ENCODE measurements around the gene MED25. TPM values are rescaled to one million over a fixed set of nuclear protein-coding genes. Genes with fewer than 3 reads are reported as not detected.

The MED25 gene
- polyA plus RNA-seq, 3 donors, result 13.9 to 52.9 (median 18.5) TPM

- Histone ChIP-seq H3K4me1 (ENCODE audit: control insufficient read depth in 1 of 2, insufficient read depth in 2 of 2, low read length in 2 of 2) (no peaks in the 10 kb centered on the region), H3K36me3 (replicated peaks in 1 of 2; ENCODE audit: control insufficient read depth in 1 of 2, insufficient read depth in 2 of 2, low read length in 2 of 2) (peaks cover 91 to 100% of the 10 kb centered on the region in 2 donors), H3K79me2 (ENCODE audit: insufficient read depth, low read length) (no peaks in the 10 kb centered on the region), H2AFZ (ENCODE audit: insufficient read depth, low read depth, low read length, poor library complexity, severe bottlenecking) (no peak overlapping the region), H3K27me3 (ENCODE audit: control insufficient read depth in 2 of 2, insufficient read depth in 2 of 2, low read length in 2 of 2) (no peaks in the 10 kb centered on the region), H4K20me1 (ENCODE audit: insufficient read depth, low read length) (peaks cover 79% of the 10 kb centered on the region), H3K9ac (ENCODE audit: insufficient read depth, low read length, poor library complexity, severe bottlenecking) (no peak overlapping the region), H3K4me2 (replicated peaks; ENCODE audit: extremely low read depth, low read length, poor library complexity, severe bottlenecking) (no peak overlapping the region), H3K9me3 (replicated peaks in 1 of 2; ENCODE audit: control insufficient read depth in 1 of 2, insufficient read depth in 1 of 2, low read length in 2 of 2) (no peaks in the 10 kb centered on the region), H3K4me3 (replicated peaks in 1 of 3; ENCODE audit: low read depth in 2 of 3, low read length in 3 of 3) (no peak overlapping the region), H3K27ac (ENCODE audit: low read depth in 1 of 2, low read length in 2 of 2) (no peak overlapping the region)
- Mint-ChIP-seq H3K9me3 (no peaks in the 10 kb centered on the region), H3K27me3 (ENCODE audit: low read depth in 3 of 3) (peaks cover 0 to 2% (median 0%) of the 10 kb centered on the region in 3 donors), H3K27ac (no peak overlapping the region), H3K4me1 (no peaks in the 10 kb centered on the region), H3K4me3 (no peak overlapping the region), H3K36me3 (peaks cover 88 to 95% of the 10 kb centered on the region in 2 donors)
- WGBS (ENCODE audit: insufficient coverage), result 100% methylated on average over 6 of the region's 11 CpGs
- DNase-seq, result no peak
- no peak for TF ChIP-seq CTCF (IDR thresholded peaks at IDR 0.05)
- intact Hi-C loops (cut with micrococcal nuclease), result no loop called here
These were observed 19.5 kb upstream of the MED25 start for GRCh38 chr19:49798574-49798973.

GRCh38 chr19:49799271-49799797, 18.8 kb upstream of the MED25 start:
- Histone ChIP-seq H3K9ac (ENCODE audit: insufficient read depth, low read length, poor library complexity, severe bottlenecking) (no peak overlapping the region), H3K4me1 (ENCODE audit: control insufficient read depth in 1 of 2, insufficient read depth in 2 of 2, low read length in 2 of 2) (no peaks in the 10 kb centered on the region), H3K27ac (ENCODE audit: low read depth in 1 of 2, low read length in 2 of 2) (no peak overlapping the region), H3K4me3 (replicated peaks in 1 of 3; ENCODE audit: low read depth in 2 of 3, low read length in 3 of 3) (no peak overlapping the region), H3K27me3 (ENCODE audit: control insufficient read depth in 2 of 2, insufficient read depth in 2 of 2, low read length in 2 of 2) (no peaks in the 10 kb centered on the region), H4K20me1 (ENCODE audit: insufficient read depth, low read length) (peaks cover 78% of the 10 kb centered on the region), H3K9me3 (replicated peaks in 1 of 2; ENCODE audit: control insufficient read depth in 1 of 2, insufficient read depth in 1 of 2, low read length in 2 of 2) (no peaks in the 10 kb centered on the region), H3K79me2 (ENCODE audit: insufficient read depth, low read length) (no peaks in the 10 kb centered on the region), H3K4me2 (replicated peaks; ENCODE audit: extremely low read depth, low read length, poor library complexity, severe bottlenecking) (no peak overlapping the region), H3K36me3 (replicated peaks in 1 of 2; ENCODE audit: control insufficient read depth in 1 of 2, insufficient read depth in 2 of 2, low read length in 2 of 2) (peaks cover 91 to 100% of the 10 kb centered on the region in 2 donors), H2AFZ (ENCODE audit: insufficient read depth, low read depth, low read length, poor library complexity, severe bottlenecking) (no peak overlapping the region)
- Mint-ChIP-seq H3K36me3 (peaks cover 91 to 96% of the 10 kb centered on the region in 2 donors), H3K4me1 (no peaks in the 10 kb centered on the region), H3K27ac (peak overlapping the region in 2 of 7 donors; percentile 14 to 38), H3K4me3 (no peak overlapping the region), H3K27me3 (ENCODE audit: low read depth in 3 of 3) (peaks cover 0 to 2% (median 0%) of the 10 kb centered on the region in 3 donors), H3K9me3 (no peaks in the 10 kb centered on the region)
- WGBS (ENCODE audit: insufficient coverage), result 96% methylated on average over 28 of the region's 28 CpGs
- no peak for DNase-seq
- no peak for TF ChIP-seq CTCF (IDR thresholded peaks at IDR 0.05)
- intact Hi-C loops (cut with micrococcal nuclease), result no loop called here
